Measurements from ENCODE around the gene CERS6.

DNA sequence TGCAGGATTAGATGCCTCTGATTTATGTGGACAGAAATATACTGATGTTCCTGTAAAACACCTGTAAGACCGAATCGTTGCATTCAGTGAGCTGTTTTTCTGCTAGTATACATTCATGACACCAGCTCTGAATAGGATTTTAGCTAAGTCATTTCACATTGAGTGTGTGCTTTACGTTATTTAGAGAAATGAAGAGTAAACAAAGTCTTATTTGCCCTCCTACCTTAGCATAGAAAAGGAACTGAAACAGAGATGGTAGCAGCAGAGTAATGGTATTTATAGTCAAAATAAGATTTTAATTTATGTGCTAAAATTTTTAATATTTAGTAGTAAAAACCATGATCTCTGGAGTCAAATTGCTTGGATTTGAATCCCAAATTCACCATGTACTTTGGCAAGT is 168.0 kb downstream of the CERS6 start:
- TF ChIP-seq GATA2 (IDR thresholded peaks at IDR 0.05; ENCODE audit: low read depth, low read length), result no peak
- TF ChIP-seq GATA3 (IDR thresholded peaks at IDR 0.05; ENCODE audit: low read depth, low read length), result no peak
